ENCODE results near the gene BRF1.

DNA sequence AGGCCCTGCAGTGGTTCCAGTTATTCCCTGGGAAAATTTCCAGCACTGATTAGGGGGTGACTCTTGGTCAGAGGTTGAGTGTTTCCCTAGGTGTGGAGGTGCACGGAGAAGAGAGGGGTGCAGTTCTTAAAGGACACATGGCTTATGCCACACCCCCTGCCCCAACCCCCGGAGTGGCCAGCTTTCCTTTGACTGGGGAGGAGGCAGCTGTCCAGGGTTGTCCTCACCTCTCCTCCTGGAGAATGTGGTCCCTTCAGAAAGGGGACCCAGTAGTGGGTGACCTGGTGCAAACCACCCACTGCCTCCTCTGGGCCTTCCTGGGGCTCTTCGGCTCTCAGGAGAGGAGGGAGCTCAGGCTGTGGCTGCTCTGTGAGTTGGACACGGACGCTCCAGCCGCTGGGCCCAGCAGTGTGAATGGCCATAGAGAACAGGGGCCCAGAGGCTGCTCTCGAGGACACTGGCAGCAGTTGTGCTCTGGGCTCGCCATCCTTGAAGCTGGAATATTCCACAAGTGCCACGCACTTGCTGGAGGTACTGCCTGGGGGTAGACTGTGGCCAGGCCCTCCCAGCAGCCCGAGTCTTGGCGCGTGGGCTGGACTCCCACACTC is 27.4 kb upstream of the BRF1 start:
- TF ChIP-seq, protein P1, sequence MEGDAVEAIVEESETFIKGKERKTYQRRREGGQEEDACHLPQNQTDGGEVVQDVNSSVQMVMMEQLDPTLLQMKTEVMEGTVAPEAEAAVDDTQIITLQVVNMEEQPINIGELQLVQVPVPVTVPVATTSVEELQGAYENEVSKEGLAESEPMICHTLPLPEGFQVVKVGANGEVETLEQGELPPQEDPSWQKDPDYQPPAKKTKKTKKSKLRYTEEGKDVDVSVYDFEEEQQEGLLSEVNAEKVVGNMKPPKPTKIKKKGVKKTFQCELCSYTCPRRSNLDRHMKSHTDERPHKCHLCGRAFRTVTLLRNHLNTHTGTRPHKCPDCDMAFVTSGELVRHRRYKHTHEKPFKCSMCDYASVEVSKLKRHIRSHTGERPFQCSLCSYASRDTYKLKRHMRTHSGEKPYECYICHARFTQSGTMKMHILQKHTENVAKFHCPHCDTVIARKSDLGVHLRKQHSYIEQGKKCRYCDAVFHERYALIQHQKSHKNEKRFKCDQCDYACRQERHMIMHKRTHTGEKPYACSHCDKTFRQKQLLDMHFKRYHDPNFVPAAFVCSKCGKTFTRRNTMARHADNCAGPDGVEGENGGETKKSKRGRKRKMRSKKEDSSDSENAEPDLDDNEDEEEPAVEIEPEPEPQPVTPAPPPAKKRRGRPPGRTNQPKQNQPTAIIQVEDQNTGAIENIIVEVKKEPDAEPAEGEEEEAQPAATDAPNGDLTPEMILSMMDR (IDR thresholded peaks at IDR 0.05): no peak
- no peak for TF ChIP-seq EP300 (IDR thresholded peaks at IDR 0.05)
